ENCODE data around the gene RAF1.
A peak's percentile ranks its signal among the peaks of the same experiment; 100 is the strongest.

The RAF1 gene

GRCh38 chr3:12695916-12696315, 32.0 kb upstream of the RAF1 start:
- intact Hi-C loops (cut with DNase I; ENCODE audit: low total_unique reads) = no loop called here
- no peak overlapping the region for H3K4me3 ChIP-seq
- no peak for TF ChIP-seq CTCF (IDR thresholded peaks at IDR 0.05)
- peak overlapping the region in 1 of 2 donors; percentile 80 for H3K27ac ChIP-seq
- H3K27me3 ChIP-seq = no peaks in the 10 kb centered on the region
- H3K9me3 ChIP-seq = no peaks in the 10 kb centered on the region
- H3K36me3 ChIP-seq = no peaks in the 10 kb centered on the region
- DNase-seq = no peak
- peaks cover 0 to 30% (median 3%) of the 10 kb centered on the region in 4 donors for H3K4me1 ChIP-seq

GRCh38 chr3:12695112-12695511, 31.2 kb upstream of the RAF1 start:
- no peaks in the 10 kb centered on the region for H3K9me3 ChIP-seq
- no peak for TF ChIP-seq CTCF (IDR thresholded peaks at IDR 0.05)
- H3K4me3 ChIP-seq = no peak overlapping the region
- H3K27ac ChIP-seq = peak overlapping the region; percentile 75 to 80
- H3K4me1 ChIP-seq = peaks cover 0 to 30% (median 3%) of the 10 kb centered on the region in 4 donors
- intact Hi-C loops (cut with DNase I; ENCODE audit: low total_unique reads) = no loop called here
- DNase-seq = no peak
- H3K36me3 ChIP-seq = no peaks in the 10 kb centered on the region
- no peaks in the 10 kb centered on the region for H3K27me3 ChIP-seq

- Histone ChIP-seq H3K9me3 (no peaks in the 10 kb centered on the region), H3K4me3 (no peak overlapping the region), H3K27ac (peak overlapping the region in 1 of 2 donors; percentile 6), H3K27me3 (no peaks in the 10 kb centered on the region), H3K4me1 (peaks cover 0 to 30% (median 3%) of the 10 kb centered on the region in 4 donors), H3K36me3 (no peaks in the 10 kb centered on the region)
- no peak for TF ChIP-seq CTCF (IDR thresholded peaks at IDR 0.05)
- no peak for DNase-seq
- intact Hi-C loops (cut with DNase I; ENCODE audit: low total_unique reads) = no loop called here
Observed at GRCh38 chr3:12692444-12692843, 28.5 kb upstream of the RAF1 start.

GRCh38 chr3:12689997-12690711, 26.2 kb upstream of the RAF1 start:
- intact Hi-C loops (cut with DNase I; ENCODE audit: low total_unique reads) = no loop called here
- H3K9me3 ChIP-seq = no peaks in the 10 kb centered on the region
- no peak for DNase-seq
- no peaks in the 10 kb centered on the region for H3K36me3 ChIP-seq
- H3K4me3 ChIP-seq = no peak overlapping the region
- H3K4me1 ChIP-seq = peaks cover 0 to 21% (median 3%) of the 10 kb centered on the region in 4 donors
- H3K27ac ChIP-seq = no peak overlapping the region
- no peaks in the 10 kb centered on the region for H3K27me3 ChIP-seq
- TF ChIP-seq CTCF (IDR thresholded peaks at IDR 0.05) = no peak

- H3K36me3 ChIP-seq = no peaks in the 10 kb centered on the region
- DNase-seq = no peak
- no peak overlapping the region for H3K27ac ChIP-seq
- intact Hi-C loops (cut with DNase I; ENCODE audit: low total_unique reads) = no loop called here
- TF ChIP-seq CTCF (IDR thresholded peaks at IDR 0.05) = no peak
- peaks cover 0 to under 1% (median 0%) of the 10 kb centered on the region in 4 donors for H3K4me1 ChIP-seq
- H3K27me3 ChIP-seq = no peaks in the 10 kb centered on the region
- no peaks in the 10 kb centered on the region for H3K9me3 ChIP-seq
- no peak overlapping the region for H3K4me3 ChIP-seq
Observed at GRCh38 chr3:12687948-12688347, 24.0 kb upstream of the RAF1 start.

All from tibial artery (tissue), 4 donors.